Brain microvascular endothelial cell (primary cell): ENCODE results near the gene CDC14A.

Experiments
- DNase-seq: peaks from one replicate; pipeline ENCODE4 v3.0.0-alpha.2; 2020
- H3K27ac ChIP-seq: fragments of 250-450 bp; sonication (Bioruptor Pico); 2 replicates; pipeline ENCODE4 v1.5.1; 2020; ENCODE audit warnings: mild to moderate bottlenecking, moderate library complexity
- H3K27me3 ChIP-seq: fragments of 250-450 bp; sonication (Bioruptor Pico); replicated peaks from 2 replicates; pipeline ENCODE4 v1.5.1; 2020; ENCODE audit warnings: mild to moderate bottlenecking
- H3K36me3 ChIP-seq: fragments of 250-450 bp; sonication (Bioruptor Pico); replicated peaks from 2 replicates; pipeline ENCODE4 v1.5.1; 2020; ENCODE audit warnings: mild to moderate bottlenecking
- H3K4me3 ChIP-seq: 2 replicates; pipeline ENCODE4 v1.5.1; 2011; ENCODE audit warnings: low read depth, mild to moderate bottlenecking, control low read depth, low read length, moderate library complexity
- in situ Hi-C: cut with HindIII; loops from 2 replicates; pipeline ENCODE4 v1.10.0; 2017; ENCODE audit warnings: low sequenced_read_pairs, low pct_ligation_motif_present
- TF ChIP-seq, protein P1 (sequence below): IDR thresholded peaks from 2 replicates; pipeline ENCODE4 v1.5.1; 2011; ENCODE audit warnings: low read depth, mild to moderate bottlenecking, moderate library complexity, low read length, control low read depth, inconsistent platforms; ENCODE audit errors: missing control alignments

The CDC14A gene

DNA sequence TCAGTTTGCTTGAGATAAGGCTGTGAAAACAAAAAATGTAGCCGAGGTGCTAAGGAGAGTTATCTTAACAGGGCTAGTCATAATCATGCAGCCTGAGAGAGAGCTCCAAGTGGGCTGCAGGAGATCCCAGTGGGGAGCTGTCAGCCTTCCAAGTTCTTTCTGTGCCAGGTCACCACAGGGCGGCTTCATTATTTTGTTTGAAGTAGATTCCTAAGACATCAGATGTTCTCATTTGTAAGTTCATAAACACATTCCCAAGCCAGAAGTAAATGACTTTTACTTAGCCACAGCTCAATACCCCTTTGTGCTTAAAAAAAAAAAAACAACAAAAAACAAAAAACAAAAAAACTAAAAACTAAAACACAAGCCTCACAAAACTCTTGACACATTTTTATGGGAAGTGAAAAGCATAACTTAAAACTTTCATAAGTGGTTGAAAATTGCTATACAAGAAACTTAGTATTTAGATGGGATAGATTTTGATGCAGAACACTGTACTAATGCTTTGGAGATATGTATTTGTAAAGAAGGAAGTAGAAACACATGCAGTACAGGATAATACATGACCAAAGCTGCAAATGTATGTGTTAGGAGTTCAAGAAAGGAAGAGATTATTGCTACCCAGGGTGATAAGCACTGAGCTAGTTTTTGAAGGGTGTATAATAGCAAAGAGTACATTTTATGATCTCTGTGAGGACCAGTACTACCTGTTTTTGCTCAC is 8.6 kb downstream of the CDC14A start:
- DNase-seq, result peak; percentile 66
- H3K4me3 ChIP-seq, result no peak overlapping the region
- no peaks in the 10 kb centered on the region for H3K27me3 ChIP-seq
- no peak overlapping the region for H3K27ac ChIP-seq
- H3K36me3 ChIP-seq, result no peaks in the 10 kb centered on the region
- TF ChIP-seq, protein P1, sequence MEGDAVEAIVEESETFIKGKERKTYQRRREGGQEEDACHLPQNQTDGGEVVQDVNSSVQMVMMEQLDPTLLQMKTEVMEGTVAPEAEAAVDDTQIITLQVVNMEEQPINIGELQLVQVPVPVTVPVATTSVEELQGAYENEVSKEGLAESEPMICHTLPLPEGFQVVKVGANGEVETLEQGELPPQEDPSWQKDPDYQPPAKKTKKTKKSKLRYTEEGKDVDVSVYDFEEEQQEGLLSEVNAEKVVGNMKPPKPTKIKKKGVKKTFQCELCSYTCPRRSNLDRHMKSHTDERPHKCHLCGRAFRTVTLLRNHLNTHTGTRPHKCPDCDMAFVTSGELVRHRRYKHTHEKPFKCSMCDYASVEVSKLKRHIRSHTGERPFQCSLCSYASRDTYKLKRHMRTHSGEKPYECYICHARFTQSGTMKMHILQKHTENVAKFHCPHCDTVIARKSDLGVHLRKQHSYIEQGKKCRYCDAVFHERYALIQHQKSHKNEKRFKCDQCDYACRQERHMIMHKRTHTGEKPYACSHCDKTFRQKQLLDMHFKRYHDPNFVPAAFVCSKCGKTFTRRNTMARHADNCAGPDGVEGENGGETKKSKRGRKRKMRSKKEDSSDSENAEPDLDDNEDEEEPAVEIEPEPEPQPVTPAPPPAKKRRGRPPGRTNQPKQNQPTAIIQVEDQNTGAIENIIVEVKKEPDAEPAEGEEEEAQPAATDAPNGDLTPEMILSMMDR, result no peak
- in situ Hi-C loops, result no loop called here

DNA sequence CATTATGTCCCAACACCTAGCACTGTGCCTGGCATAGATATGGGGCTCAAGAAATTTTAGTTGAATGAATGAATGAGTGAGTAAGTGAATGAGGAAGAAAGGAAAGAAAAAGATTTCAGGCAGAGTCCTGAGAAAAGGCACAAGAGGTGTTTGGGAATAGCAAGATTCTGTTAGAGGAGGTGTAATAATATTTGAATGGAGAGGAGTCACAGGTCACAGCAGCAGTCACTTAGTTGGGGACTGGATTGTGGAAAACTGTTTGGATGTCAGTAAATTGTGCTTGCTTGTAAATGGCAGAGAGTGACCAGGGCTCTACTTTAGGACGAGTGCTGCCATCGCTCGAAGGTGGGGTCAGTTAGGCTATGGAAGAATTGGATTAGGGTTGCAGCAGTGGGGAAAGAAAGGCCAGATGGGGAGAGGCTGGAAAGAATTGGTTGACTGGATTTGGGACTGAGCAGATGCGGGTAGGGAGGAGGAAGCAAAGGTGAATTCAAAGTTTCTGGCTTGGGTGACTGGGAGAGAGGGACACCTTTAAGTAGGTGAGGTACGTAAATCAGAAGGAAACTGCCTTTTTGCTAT is 9.3 kb downstream of the CDC14A start:
- DNase-seq, result no peak
- no peak overlapping the region for H3K4me3 ChIP-seq
- H3K27me3 ChIP-seq, result no peaks in the 10 kb centered on the region
- TF ChIP-seq, protein P1, result no peak
- no peaks in the 10 kb centered on the region for H3K36me3 ChIP-seq
- H3K27ac ChIP-seq, result no peak overlapping the region
- in situ Hi-C loops, result no loop called here

DNA sequence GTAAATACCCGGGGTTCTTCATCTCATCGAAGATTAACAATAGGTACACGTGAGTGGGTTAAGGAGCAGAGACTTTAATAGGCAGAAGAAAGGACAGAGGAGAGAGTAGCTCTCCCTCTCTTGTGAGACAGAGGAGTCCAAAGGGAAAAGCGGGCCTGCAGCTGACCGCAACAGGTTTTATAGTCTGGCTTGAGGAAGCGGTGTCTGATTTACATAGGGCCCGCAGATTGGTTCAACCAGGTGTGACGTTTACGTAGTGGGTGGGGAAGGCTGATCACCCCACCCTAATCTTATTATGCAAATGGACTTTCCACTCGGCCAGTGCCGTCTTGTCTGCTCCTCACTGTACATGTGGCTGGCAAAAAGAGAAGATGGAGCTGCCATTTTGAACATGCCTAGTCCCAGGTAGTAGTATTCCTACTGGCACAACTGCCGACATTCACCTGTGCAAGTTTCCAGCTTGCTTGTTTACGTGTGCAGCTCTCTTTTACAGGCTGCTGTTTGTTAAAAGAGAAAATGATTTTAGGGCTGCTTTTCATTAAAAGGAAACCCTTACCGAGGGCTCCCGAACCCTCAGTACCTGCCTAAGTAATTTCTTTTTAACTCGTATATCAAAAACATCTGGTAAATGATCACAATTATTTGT is 10.6 kb downstream of the CDC14A start:
- Histone ChIP-seq H3K4me3 (no peak overlapping the region), H3K27ac (no peak overlapping the region), H3K27me3 (no peaks in the 10 kb centered on the region), H3K36me3 (no peaks in the 10 kb centered on the region)
- DNase-seq, result no peak
- in situ Hi-C loops, result no loop called here
- TF ChIP-seq, protein P1, result no peak

DNA sequence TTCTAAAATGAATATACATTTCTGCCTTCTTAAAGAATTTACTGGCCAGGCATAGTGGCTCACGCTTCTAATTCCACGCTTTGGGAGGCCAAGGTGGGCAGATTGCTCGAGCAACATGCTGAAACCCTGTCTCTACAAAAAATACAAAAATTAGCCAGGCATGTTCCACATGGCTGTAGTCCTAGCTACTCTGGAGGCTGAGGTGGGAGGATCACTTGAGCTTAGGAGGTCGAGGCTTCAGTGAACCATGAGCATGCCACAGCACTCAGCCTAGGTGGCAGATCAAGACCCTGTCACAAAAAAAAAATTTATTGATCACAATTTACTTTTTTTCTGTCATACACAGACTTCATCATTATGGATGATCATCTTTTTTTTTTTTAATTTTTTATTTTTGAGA is 11.5 kb downstream of the CDC14A start:
- H3K4me3 ChIP-seq, result no peak overlapping the region
- no peak for DNase-seq
- in situ Hi-C loops, result no loop called here
- no peaks in the 10 kb centered on the region for H3K36me3 ChIP-seq
- no peak overlapping the region for H3K27ac ChIP-seq
- no peaks in the 10 kb centered on the region for H3K27me3 ChIP-seq
- TF ChIP-seq, protein P1, result no peak

DNA sequence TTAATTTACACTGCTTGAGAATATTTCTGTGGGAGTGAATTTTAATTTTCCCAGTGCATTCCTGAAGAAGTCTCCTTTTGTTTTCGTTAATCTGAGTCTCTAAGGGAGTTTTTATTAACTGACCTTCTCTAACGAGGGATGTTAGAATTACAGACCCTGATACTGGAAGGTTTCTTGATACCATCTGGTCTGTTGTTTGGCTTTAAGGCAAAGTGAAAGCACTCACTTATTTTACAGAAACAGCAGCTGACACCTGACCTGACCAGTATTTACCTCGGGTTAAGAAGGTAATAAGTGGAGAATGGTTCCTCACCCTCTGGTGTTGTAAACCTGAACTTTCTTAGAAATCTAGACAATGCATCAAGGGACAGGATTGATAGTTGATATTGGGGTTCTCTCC is 12.4 kb downstream of the CDC14A start:
- H3K27ac ChIP-seq, result no peak overlapping the region
- TF ChIP-seq, protein P1, result no peak
- in situ Hi-C loops, result no loop called here
- no peak for DNase-seq
- H3K4me3 ChIP-seq, result no peak overlapping the region
- H3K27me3 ChIP-seq, result no peaks in the 10 kb centered on the region
- H3K36me3 ChIP-seq, result no peaks in the 10 kb centered on the region
